Osteoblast (primary cell): ENCODE results near the gene RNF186. TPM values are rescaled to one million over a fixed set of nuclear protein-coding genes. Genes with fewer than 3 reads are reported as not detected.
"Not testable (repeated sequence)": the region's sequence is repeated elsewhere in the genome, so short reads cannot be mapped to it uniquely, and the experiment has no call there.

Experiments used
- DNase-seq: peaks from one replicate; pipeline ENCODE4 v3.0.0; 2011; ENCODE audit warnings: low spot score, mixed read lengths; ENCODE audit not compliant: insufficient read length; ENCODE audit errors: missing footprints
- H2AFZ ChIP-seq: 2 replicates; pipeline ENCODE4 v1.6.0; 2011; ENCODE audit warnings: mild to moderate bottlenecking, low read length
- H3K27ac ChIP-seq: 2 replicates; pipeline ENCODE4 v1.5.1; 2011; ENCODE audit warnings: mild to moderate bottlenecking, low read depth, low read length, moderate library complexity
- H3K27me3 ChIP-seq: 2 replicates; pipeline ENCODE4 v1.6.0; 2012; ENCODE audit warnings: mild to moderate bottlenecking, control low read depth, inconsistent platforms, low read length, moderate library complexity; ENCODE audit not compliant: insufficient read depth
- H3K36me3 ChIP-seq: 2 replicates; pipeline ENCODE4 v1.5.1; 2011; ENCODE audit warnings: mild to moderate bottlenecking, low read length, control low read depth, moderate library complexity; ENCODE audit not compliant: insufficient read depth
- H3K4me1 ChIP-seq: 2 replicates; pipeline ENCODE4 v1.5.1; 2011; ENCODE audit warnings: mild to moderate bottlenecking, low read length, control low read depth, moderate library complexity; ENCODE audit not compliant: insufficient read depth
- H3K4me2 ChIP-seq: 2 replicates; pipeline ENCODE4 v1.6.0; 2011; ENCODE audit warnings: mild to moderate bottlenecking, low read length; ENCODE audit not compliant: insufficient read depth
- H3K4me3 ChIP-seq: fragments of 200-600 bp; sonication (generic); 3 replicates; pipeline ENCODE4 v1.5.1; 2012; ENCODE audit warnings: mild to moderate bottlenecking, low read length, inconsistent platforms; ENCODE audit not compliant: insufficient read depth
- H3K79me2 ChIP-seq: 2 replicates; pipeline ENCODE4 v1.6.0; 2012; ENCODE audit warnings: mild to moderate bottlenecking, low read length, control low read depth, inconsistent platforms; ENCODE audit not compliant: insufficient read depth
- H3K9me3 ChIP-seq: 2 replicates; pipeline ENCODE4 v1.5.1; 2011; ENCODE audit warnings: low read depth, low read length, control low read depth
- H4K20me1 ChIP-seq: 2 replicates; pipeline ENCODE4 v1.6.0; 2012; ENCODE audit warnings: mild to moderate bottlenecking, low read length, control low read depth; ENCODE audit not compliant: insufficient read depth
- CTCF ChIP-seq: IDR thresholded peaks from 2 replicates; pipeline ENCODE4 v1.5.1; 2011; ENCODE audit warnings: mild to moderate bottlenecking, low read depth, low read length, moderate library complexity; ENCODE audit errors: extremely low read depth
- total RNA-seq: library from RNA; depleted of rRNA; stranded (reverse); fragments of >200 nt; gene quantifications from 2 replicates; pipeline ENCODE4 v1.2.3, GENCODE V29; 2012

The RNF186 gene
- total RNA-seq, 1 donor, result not detected

GRCh38 chr1:19797827-19798226, 17.3 kb downstream of the RNF186 start:
- no peak for TF ChIP-seq CTCF
- Histone ChIP-seq H3K4me3 (no peak overlapping the region), H3K9me3 (no peaks in the 10 kb centered on the region), H3K27me3 (no peaks in the 10 kb centered on the region), H3K4me2 (no peak overlapping the region), H2AFZ (no peak overlapping the region), H3K36me3 (peaks cover 8% of the 10 kb centered on the region), H3K4me1 (peaks cover 29% of the 10 kb centered on the region), H3K79me2 (no peaks in the 10 kb centered on the region), H4K20me1 (no peaks in the 10 kb centered on the region), H3K27ac (no peak overlapping the region)
- DNase-seq, result no peak

- no peaks in the 10 kb centered on the region for H3K9me3 ChIP-seq
- H2AFZ ChIP-seq, result no peak overlapping the region
- H3K4me2 ChIP-seq, result no peak overlapping the region
- no peak for TF ChIP-seq CTCF
- no peaks in the 10 kb centered on the region for H3K27me3 ChIP-seq
- no peaks in the 10 kb centered on the region for H3K79me2 ChIP-seq
- no peaks in the 10 kb centered on the region for H4K20me1 ChIP-seq
- H3K4me3 ChIP-seq, result no peak overlapping the region
- H3K36me3 ChIP-seq, result peaks cover 16% of the 10 kb centered on the region
- no peak for DNase-seq
- H3K4me1 ChIP-seq, result peaks cover 15% of the 10 kb centered on the region
- no peak overlapping the region for H3K27ac ChIP-seq
These were observed 20.5 kb downstream of the RNF186 start for GRCh38 chr1:19794583-19794982.

GRCh38 chr1:19793360-19794046, 21.6 kb downstream of the RNF186 start:
- TF ChIP-seq CTCF, result no peak
- Histone ChIP-seq H3K4me1 (peaks cover 5% of the 10 kb centered on the region), H3K79me2 (no peaks in the 10 kb centered on the region), H3K27ac (no peak overlapping the region), H3K9me3 (no peaks in the 10 kb centered on the region), H3K4me3 (no peak overlapping the region), H3K27me3 (no peaks in the 10 kb centered on the region), H4K20me1 (no peaks in the 10 kb centered on the region), H3K36me3 (peaks cover 16% of the 10 kb centered on the region), H3K4me2 (no peak overlapping the region), H2AFZ (no peak overlapping the region)
- no peak for DNase-seq

GRCh38 chr1:19792237-19793002, 22.7 kb downstream of the RNF186 start:
- Histone ChIP-seq H3K79me2 (no peaks in the 10 kb centered on the region), H3K27me3 (no peaks in the 10 kb centered on the region), H4K20me1 (no peaks in the 10 kb centered on the region), H2AFZ (no peak overlapping the region), H3K36me3 (peaks cover 20% of the 10 kb centered on the region), H3K27ac (no peak overlapping the region), H3K4me2 (no peak overlapping the region), H3K4me3 (no peak overlapping the region), H3K9me3 (no peaks in the 10 kb centered on the region), H3K4me1 (no peaks in the 10 kb centered on the region)
- no peak for DNase-seq
- TF ChIP-seq CTCF, result no peak

- H3K36me3 ChIP-seq, result peaks cover 31% of the 10 kb centered on the region
- not testable (repeated sequence) for H3K9me3 ChIP-seq, H2AFZ ChIP-seq, DNase-seq, H3K27me3 ChIP-seq, H3K4me3 ChIP-seq, H4K20me1 ChIP-seq, H3K4me2 ChIP-seq, H3K27ac ChIP-seq, H3K4me1 ChIP-seq, H3K79me2 ChIP-seq
These were observed 24.8 kb downstream of the RNF186 start for GRCh38 chr1:19790061-19790975.
